ENCODE measurements around the gene ACTR3C. TPM values are rescaled to one million over a fixed set of nuclear protein-coding genes. Genes with fewer than 3 reads are reported as not detected.

ACTR3C gene
- total and polyA plus RNA-seq, 4 donors = 6.8 to 34.2 (median 10.5) TPM

- Histone ChIP-seq H3K27ac (ENCODE audit: low read depth in 1 of 2, low read length in 1 of 2) (no peak overlapping the region), H3K4me3 (no peak overlapping the region), H3K9ac (ENCODE audit: insufficient read depth in 1 of 2, low read length in 2 of 2) (no peak overlapping the region), H3K9me3 (ENCODE audit: control insufficient read depth in 4 of 4, insufficient read depth in 3 of 4, low read length in 3 of 4) (no peaks in the 10 kb centered on the region), H3K36me3 (ENCODE audit: control insufficient read depth in 4 of 4, insufficient read depth in 4 of 4, low read length in 4 of 4) (peaks cover 0 to 32% (median 16%) of the 10 kb centered on the region in 4 donors), H3K27me3 (ENCODE audit: control insufficient read depth in 3 of 3, insufficient read depth in 3 of 3, low read length in 2 of 3) (no peaks in the 10 kb centered on the region), H3K4me1 (ENCODE audit: control insufficient read depth in 5 of 5, insufficient read depth in 5 of 5, low read length in 5 of 5) (peaks cover 0 to 65% (median 30%) of the 10 kb centered on the region in 5 donors)
- no peak for TF ChIP-seq CTCF (IDR thresholded peaks at IDR 0.05; ENCODE audit: control extremely low read depth, extremely low read depth)
- WGBS, 2 donors = 79 to 80% methylated on average over 6 of the region's 6 CpGs
- ATAC-seq (ENCODE audit: insufficient read depth, low FRiP score) (no peak), DNase-seq (no peak)
Measured at GRCh38 chr7:150337659-150338081, 14.3 kb upstream of the ACTR3C start.

GRCh38 chr7:150337179-150337578 is 13.8 kb upstream of the ACTR3C start:
- no peak overlapping the region for H3K9ac ChIP-seq (ENCODE audit: insufficient read depth in 1 of 2, low read length in 2 of 2)
- H3K36me3 ChIP-seq (ENCODE audit: control insufficient read depth in 4 of 4, insufficient read depth in 4 of 4, low read length in 4 of 4) = peaks cover 0 to 32% (median 16%) of the 10 kb centered on the region in 4 donors
- H3K27ac ChIP-seq (ENCODE audit: low read depth in 1 of 2, low read length in 1 of 2) = peak overlapping the region in 1 of 2 donors; percentile 31
- WGBS, 2 donors = 89 to 94% methylated on average over 17 to 18 of the region's 18 CpGs
- no peak overlapping the region for H3K4me3 ChIP-seq
- no peak for ATAC-seq (ENCODE audit: insufficient read depth, low FRiP score)
- no peaks in the 10 kb centered on the region for H3K27me3 ChIP-seq (ENCODE audit: control insufficient read depth in 3 of 3, insufficient read depth in 3 of 3, low read length in 2 of 3)
- TF ChIP-seq CTCF (IDR thresholded peaks at IDR 0.05; ENCODE audit: control extremely low read depth, extremely low read depth) = no peak
- no peaks in the 10 kb centered on the region for H3K9me3 ChIP-seq (ENCODE audit: control insufficient read depth in 4 of 4, insufficient read depth in 3 of 4, low read length in 3 of 4)
- no peak for DNase-seq
- H3K4me1 ChIP-seq (ENCODE audit: control insufficient read depth in 5 of 5, insufficient read depth in 5 of 5, low read length in 5 of 5) = peaks cover 0 to 64% (median 29%) of the 10 kb centered on the region in 5 donors

- H3K27ac ChIP-seq (ENCODE audit: low read depth in 1 of 2, low read length in 1 of 2) = peak overlapping the region in 1 of 2 donors; percentile 44
- H3K9me3 ChIP-seq (ENCODE audit: control insufficient read depth in 4 of 4, insufficient read depth in 3 of 4, low read length in 3 of 4) = no peaks in the 10 kb centered on the region
- no peak for TF ChIP-seq CTCF (IDR thresholded peaks at IDR 0.05; ENCODE audit: control extremely low read depth, extremely low read depth)
- DNase-seq (no peak), ATAC-seq (ENCODE audit: insufficient read depth, low FRiP score) (no peak)
- H3K4me1 ChIP-seq (ENCODE audit: control insufficient read depth in 5 of 5, insufficient read depth in 5 of 5, low read length in 5 of 5) = peaks cover 0 to 60% (median 24%) of the 10 kb centered on the region in 5 donors
- WGBS, 2 donors = 94 to 96% methylated on average over 14 of the region's 14 CpGs
- H3K27me3 ChIP-seq (ENCODE audit: control insufficient read depth in 3 of 3, insufficient read depth in 3 of 3, low read length in 2 of 3) = no peaks in the 10 kb centered on the region
- H3K9ac ChIP-seq (ENCODE audit: insufficient read depth in 1 of 2, low read length in 2 of 2) = no peak overlapping the region
- peaks cover 0 to 34% (median 16%) of the 10 kb centered on the region in 4 donors for H3K36me3 ChIP-seq (ENCODE audit: control insufficient read depth in 4 of 4, insufficient read depth in 4 of 4, low read length in 4 of 4)
- no peak overlapping the region for H3K4me3 ChIP-seq
Measured at GRCh38 chr7:150336746-150337145, 13.4 kb upstream of the ACTR3C start.

- Histone ChIP-seq H3K36me3 (ENCODE audit: control insufficient read depth in 4 of 4, insufficient read depth in 4 of 4, low read length in 4 of 4) (peaks cover 0 to 34% (median 16%) of the 10 kb centered on the region in 4 donors), H3K4me3 (no peak overlapping the region), H3K9ac (ENCODE audit: insufficient read depth in 1 of 2, low read length in 2 of 2) (peak overlapping the region; percentile 1 to 30), H3K27me3 (ENCODE audit: control insufficient read depth in 3 of 3, insufficient read depth in 3 of 3, low read length in 2 of 3) (no peaks in the 10 kb centered on the region), H3K27ac (ENCODE audit: low read depth in 1 of 2, low read length in 1 of 2) (peak overlapping the region in 1 of 2 donors; percentile 23), H3K9me3 (ENCODE audit: control insufficient read depth in 4 of 4, insufficient read depth in 3 of 4, low read length in 3 of 4) (no peaks in the 10 kb centered on the region), H3K4me1 (ENCODE audit: control insufficient read depth in 5 of 5, insufficient read depth in 5 of 5, low read length in 5 of 5) (peaks cover 0 to 59% (median 24%) of the 10 kb centered on the region in 5 donors)
- TF ChIP-seq CTCF (IDR thresholded peaks at IDR 0.05; ENCODE audit: control extremely low read depth, extremely low read depth) = no peak
- no peak for ATAC-seq (ENCODE audit: insufficient read depth, low FRiP score)
- peak in 1 of 3 donors; percentile 56 for DNase-seq
- WGBS, 2 donors = 77 to 89% methylated on average over 6 of the region's 6 CpGs
Measured at GRCh38 chr7:150335774-150336112, 12.4 kb upstream of the ACTR3C start.
